ENCODE results near the gene DLG5. TPM values are rescaled to one million over a fixed set of nuclear protein-coding genes. Genes with fewer than 3 reads are reported as not detected.

The DLG5 gene
- total RNA-seq, 4 donors from 2014 or later = 45.4 to 92.4 (median 61.2) TPM

DNA sequence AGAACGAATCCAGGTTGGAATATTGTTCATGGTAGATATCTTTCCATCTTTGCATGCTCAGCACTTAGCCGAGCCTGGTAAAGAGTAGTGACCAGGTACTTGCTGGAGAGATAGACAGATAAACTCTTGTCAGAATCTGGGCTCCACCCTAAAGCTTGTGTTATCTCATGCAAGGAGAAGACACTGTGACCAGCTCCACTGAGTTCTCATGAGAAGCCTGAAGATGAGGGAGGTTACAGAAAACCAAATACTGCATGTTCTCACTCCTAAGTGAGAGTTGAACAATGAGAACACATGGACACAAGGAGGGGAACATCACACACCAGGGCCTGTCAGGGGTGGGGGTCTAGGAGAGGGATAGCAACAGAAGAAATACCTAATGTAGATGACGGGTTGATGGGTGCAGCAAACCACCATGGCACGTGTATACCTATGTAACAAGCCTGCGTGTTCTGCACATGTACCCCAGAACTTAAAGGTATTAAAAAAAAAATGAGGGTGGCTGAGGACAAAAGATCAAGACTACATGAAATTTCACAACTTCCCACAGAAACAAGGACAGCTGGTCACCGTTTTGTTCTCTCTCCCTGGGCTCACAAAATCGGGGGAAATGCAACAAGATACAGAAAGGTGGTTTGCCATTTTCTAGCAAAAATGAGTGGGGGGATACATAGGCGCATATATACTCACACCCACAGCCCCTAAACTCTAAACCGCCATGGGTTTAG lies 17.4 kb downstream of the DLG5 start:
- TF ChIP-seq, protein P1, sequence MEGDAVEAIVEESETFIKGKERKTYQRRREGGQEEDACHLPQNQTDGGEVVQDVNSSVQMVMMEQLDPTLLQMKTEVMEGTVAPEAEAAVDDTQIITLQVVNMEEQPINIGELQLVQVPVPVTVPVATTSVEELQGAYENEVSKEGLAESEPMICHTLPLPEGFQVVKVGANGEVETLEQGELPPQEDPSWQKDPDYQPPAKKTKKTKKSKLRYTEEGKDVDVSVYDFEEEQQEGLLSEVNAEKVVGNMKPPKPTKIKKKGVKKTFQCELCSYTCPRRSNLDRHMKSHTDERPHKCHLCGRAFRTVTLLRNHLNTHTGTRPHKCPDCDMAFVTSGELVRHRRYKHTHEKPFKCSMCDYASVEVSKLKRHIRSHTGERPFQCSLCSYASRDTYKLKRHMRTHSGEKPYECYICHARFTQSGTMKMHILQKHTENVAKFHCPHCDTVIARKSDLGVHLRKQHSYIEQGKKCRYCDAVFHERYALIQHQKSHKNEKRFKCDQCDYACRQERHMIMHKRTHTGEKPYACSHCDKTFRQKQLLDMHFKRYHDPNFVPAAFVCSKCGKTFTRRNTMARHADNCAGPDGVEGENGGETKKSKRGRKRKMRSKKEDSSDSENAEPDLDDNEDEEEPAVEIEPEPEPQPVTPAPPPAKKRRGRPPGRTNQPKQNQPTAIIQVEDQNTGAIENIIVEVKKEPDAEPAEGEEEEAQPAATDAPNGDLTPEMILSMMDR (IDR thresholded peaks at IDR 0.05) = no peak
- no peak for TF ChIP-seq POLR2A (IDR thresholded peaks at IDR 0.05)
- Histone ChIP-seq H3K4me3 (replicated peaks in 1 of 3) (no peak overlapping the region), H3K27ac (peak overlapping the region in 1 of 3 donors; percentile 9), H3K27me3 (no peaks in the 10 kb centered on the region), H3K9me3 (no peaks in the 10 kb centered on the region), H3K4me1 (peaks cover 14 to 57% of the 10 kb centered on the region in 2 donors), H3K36me3 (no peaks in the 10 kb centered on the region)
- intact Hi-C loops (cut with DNase I) = no loop called here
- no peak for DNase-seq
- 79 to 87% methylated on average over 9 of the region's 9 CpGs for WGBS, 2 donors

DNA sequence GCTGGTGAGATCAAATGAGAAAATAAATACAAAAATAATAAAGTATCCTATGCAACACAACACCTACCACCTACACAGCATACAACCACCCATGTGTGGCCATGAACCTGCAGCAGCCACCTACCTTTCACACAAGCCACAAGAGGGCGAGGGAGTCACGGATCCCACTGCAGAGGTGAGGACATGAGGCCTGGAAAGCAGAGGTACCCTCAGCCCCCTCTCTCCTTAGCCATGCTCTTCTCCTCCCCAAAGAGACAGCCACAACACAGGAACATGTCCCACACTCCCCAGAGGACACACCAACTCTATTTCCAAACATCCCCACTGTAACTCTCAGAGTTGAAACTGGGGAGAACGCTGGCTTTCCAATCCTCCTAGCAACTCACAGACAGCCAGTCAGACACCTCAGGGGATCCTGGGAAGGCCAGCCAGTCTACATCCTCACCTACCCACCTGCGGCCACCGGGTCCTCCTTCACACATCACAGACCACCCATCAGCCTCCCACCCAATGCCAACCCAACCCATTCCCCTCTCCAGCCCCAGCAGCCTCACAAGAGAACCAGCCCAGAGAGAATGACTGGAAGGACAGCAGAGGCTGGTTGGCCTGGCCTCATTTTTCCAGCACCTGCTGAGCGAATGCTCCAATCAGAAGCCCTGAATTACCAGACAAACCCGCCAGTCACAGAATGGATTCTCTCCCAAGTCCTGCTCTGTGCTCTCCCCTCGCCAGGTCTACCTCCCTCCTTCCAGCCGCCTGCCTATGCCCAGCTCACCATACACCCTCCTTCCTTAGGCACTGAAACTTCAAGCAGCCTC lies 18.4 kb downstream of the DLG5 start:
- peak in 1 of 2 donors; percentile 19 for DNase-seq
- Histone ChIP-seq H3K4me3 (replicated peaks in 1 of 3) (no peak overlapping the region), H3K27ac (peak overlapping the region in 1 of 3 donors; percentile 21), H3K4me1 (peaks cover 14 to 53% of the 10 kb centered on the region in 2 donors), H3K9me3 (no peaks in the 10 kb centered on the region), H3K27me3 (no peaks in the 10 kb centered on the region), H3K36me3 (no peaks in the 10 kb centered on the region)
- intact Hi-C loops (cut with DNase I) = no loop called here
- TF ChIP-seq, protein P1 (IDR thresholded peaks at IDR 0.05) = no peak
- no peak for TF ChIP-seq POLR2A (IDR thresholded peaks at IDR 0.05)
- 92 to 93% methylated on average over 9 of the region's 9 CpGs for WGBS, 2 donors

DNA sequence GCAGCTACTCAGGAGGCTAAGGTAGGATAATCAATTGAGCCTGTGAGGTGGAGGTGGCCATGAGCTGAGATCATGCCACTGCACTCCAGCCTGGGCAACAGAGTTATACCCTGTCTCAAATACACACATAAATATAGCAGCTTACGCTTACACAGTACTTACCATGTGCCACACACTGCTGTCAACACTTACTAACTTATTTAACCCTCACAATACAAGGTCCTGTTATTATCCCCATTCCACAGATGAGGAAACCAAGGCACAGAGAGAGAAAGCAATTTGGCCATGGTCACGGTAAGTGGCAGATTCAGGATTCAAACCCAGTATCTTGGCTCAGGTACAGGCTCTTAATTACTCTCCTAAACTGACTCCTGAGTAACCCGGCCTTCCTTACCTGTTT lies 19.1 kb downstream of the DLG5 start:
- Histone ChIP-seq H3K4me3 (replicated peaks in 1 of 3) (no peak overlapping the region), H3K27me3 (no peaks in the 10 kb centered on the region), H3K36me3 (no peaks in the 10 kb centered on the region), H3K4me1 (peaks cover 14 to 47% of the 10 kb centered on the region in 2 donors), H3K27ac (peak overlapping the region in 2 of 3 donors; percentile 21 to 24), H3K9me3 (no peaks in the 10 kb centered on the region)
- TF ChIP-seq, protein P1 (IDR thresholded peaks at IDR 0.05) = no peak
- no peak for TF ChIP-seq POLR2A (IDR thresholded peaks at IDR 0.05)
- 86 to 97% methylated on average over 3 of the region's 3 CpGs for WGBS, 2 donors
- no peak for DNase-seq
- intact Hi-C loops (cut with DNase I) = no loop called here

DNA sequence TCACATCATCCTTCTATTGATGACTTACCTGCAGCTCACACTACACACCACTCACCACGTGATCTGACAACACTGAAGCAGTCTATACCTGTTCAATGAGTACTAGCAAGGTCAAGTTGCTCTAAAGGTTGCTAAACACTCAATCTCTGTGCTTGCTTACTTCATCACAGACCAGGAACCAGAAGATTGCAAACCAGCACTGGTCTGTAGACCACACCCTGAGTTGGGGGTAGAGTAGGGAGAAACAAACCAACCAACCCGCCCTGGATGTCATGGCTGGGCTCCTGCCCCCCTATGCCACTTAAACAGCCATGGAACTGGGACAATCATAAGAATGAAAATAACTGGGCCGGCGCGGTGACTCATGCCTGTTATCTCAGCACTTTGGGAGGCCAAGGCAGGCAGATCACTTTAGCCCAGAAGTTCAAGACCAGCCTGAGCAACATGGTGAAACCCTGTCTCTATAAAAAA lies 19.6 kb downstream of the DLG5 start:
- Histone ChIP-seq H3K9me3 (no peaks in the 10 kb centered on the region), H3K4me3 (replicated peaks in 1 of 3) (no peak overlapping the region), H3K4me1 (peaks cover 14 to 47% of the 10 kb centered on the region in 2 donors), H3K27me3 (no peaks in the 10 kb centered on the region), H3K36me3 (no peaks in the 10 kb centered on the region), H3K27ac (peak overlapping the region in 2 of 3 donors; percentile 21 to 24)
- 80 to 82% methylated on average over 5 of the region's 5 CpGs for WGBS, 2 donors
- TF ChIP-seq POLR2A (IDR thresholded peaks at IDR 0.05) = no peak
- TF ChIP-seq, protein P1 (IDR thresholded peaks at IDR 0.05) = no peak
- DNase-seq = peak; percentile 46 to 52
- intact Hi-C loops (cut with DNase I) = no loop called here

All from thyroid gland (tissue), 4 donors.